Right renal pelvis (tissue), 4 donors: Measurements from ENCODE around the gene NAP1L1. TPM values are rescaled to one million over a fixed set of nuclear protein-coding genes. Genes with fewer than 3 reads are reported as not detected.

Source experiments
- DNase-seq, 4 donors: peaks; one replicate each; pipeline ENCODE4 v3.0.0-alpha.2; 2013; ENCODE audit warnings: low read depth in 4 of 4, low spot score in 3 of 4, missing footprints in 1 of 4
- polyA plus RNA-seq, 4 donors: library from polyadenylated mRNA; unstranded; fragments of 120-200 nt; gene quantifications; one replicate each; pipeline ENCODE4 v1.2.1, GENCODE V29; 2013; ENCODE audit not compliant: insufficient read length in 4 of 4

The NAP1L1 gene
- polyA plus RNA-seq, 4 donors = 852 to 1,031 (median 994) TPM

GRCh38 chr12:76085520-76085868 lies 1.0 kb upstream of the NAP1L1 start:
- DNase-seq = no peak

GRCh38 chr12:76084863-76085519 lies 506 bp upstream of the NAP1L1 start:
- peak in 1 of 4 donors; percentile 20 for DNase-seq

- DNase-seq = no peak
Observed at GRCh38 chr12:76083246-76083903, 1.1 kb downstream of the NAP1L1 start.

GRCh38 chr12:76081909-76082308 lies 2.6 kb downstream of the NAP1L1 start:
- DNase-seq = no peak

- DNase-seq = no peak
Observed at GRCh38 chr12:76080729-76081415, 3.6 kb downstream of the NAP1L1 start.

GRCh38 chr12:76080017-76080728 lies 4.3 kb downstream of the NAP1L1 start:
- DNase-seq = no peak

GRCh38 chr12:76078748-76079147 lies 5.7 kb downstream of the NAP1L1 start:
- no peak for DNase-seq

- no peak for DNase-seq
Observed at GRCh38 chr12:76075448-76075847, 9.0 kb downstream of the NAP1L1 start.

GRCh38 chr12:76074701-76075336 lies 9.7 kb downstream of the NAP1L1 start:
- DNase-seq = no peak

GRCh38 chr12:76073561-76073960 lies 10.9 kb downstream of the NAP1L1 start:
- no peak for DNase-seq

- DNase-seq = no peak
Observed at GRCh38 chr12:76072568-76072967, 11.9 kb downstream of the NAP1L1 start.

GRCh38 chr12:76069339-76069738 lies 15.1 kb downstream of the NAP1L1 start:
- DNase-seq = no peak

GRCh38 chr12:76065917-76066316 lies 18.6 kb downstream of the NAP1L1 start:
- DNase-seq = no peak

- DNase-seq = no peak
Observed at GRCh38 chr12:76064904-76065303, 19.6 kb downstream of the NAP1L1 start.

GRCh38 chr12:76060111-76060510 lies 24.4 kb downstream of the NAP1L1 start:
- no peak for DNase-seq

- no peak for DNase-seq
Observed at GRCh38 chr12:76057326-76057725, 27.2 kb downstream of the NAP1L1 start.

GRCh38 chr12:76055393-76055792 lies 29.1 kb downstream of the NAP1L1 start:
- DNase-seq = no peak

- no peak for DNase-seq
Observed at GRCh38 chr12:76049575-76050251, 34.8 kb downstream of the NAP1L1 start.

- DNase-seq = no peak
Observed at GRCh38 chr12:76047742-76048141, 36.7 kb downstream of the NAP1L1 start.

GRCh38 chr12:76047060-76047459 lies 37.4 kb downstream of the NAP1L1 start:
- no peak for DNase-seq
